ENCODE results near the gene SLC22A5. TPM values are rescaled to one million over a fixed set of nuclear protein-coding genes. Genes with fewer than 3 reads are reported as not detected.

The SLC22A5 gene
- total RNA-seq (16.3 and 20.8 TPM in 2 replicates), polyA plus RNA-seq (14.7 and 18.6 TPM in 2 replicates)

DNA sequence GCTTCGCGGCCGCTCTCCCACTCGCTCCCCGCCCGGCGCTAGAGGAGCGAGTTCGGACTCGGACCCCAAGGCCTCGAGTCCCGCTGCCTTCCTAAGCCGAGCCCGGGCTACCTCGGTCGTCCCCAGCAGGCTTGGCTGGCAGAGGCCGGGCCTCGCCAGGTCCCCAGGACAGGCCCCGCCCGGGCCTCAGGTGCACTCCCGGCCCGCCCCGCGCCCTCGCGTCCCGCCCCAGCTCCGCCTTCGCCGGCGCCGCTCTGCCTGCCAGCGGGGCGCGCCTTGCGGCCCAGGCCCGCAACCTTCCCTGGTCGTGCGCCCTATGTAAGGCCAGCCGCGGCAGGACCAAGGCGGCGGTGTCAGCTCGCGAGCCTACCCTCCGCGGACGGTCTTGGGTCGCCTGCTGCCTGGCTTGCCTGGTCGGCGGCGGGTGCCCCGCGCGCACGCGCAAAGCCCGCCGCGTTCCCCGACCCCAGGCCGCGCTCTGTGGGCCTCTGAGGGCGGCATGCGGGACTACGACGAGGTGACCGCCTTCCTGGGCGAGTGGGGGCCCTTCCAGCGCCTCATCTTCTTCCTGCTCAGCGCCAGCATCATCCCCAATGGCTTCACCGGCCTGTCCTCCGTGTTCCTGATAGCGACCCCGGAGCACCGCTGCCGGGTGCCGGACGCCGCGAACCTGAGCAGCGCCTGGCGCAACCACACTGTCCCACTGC lies at the start of gene SLC22A5:
SLC22A5 (plus strand) TSS at position 237 of the 707 bp plus-strand sequence; CDS start at position 500, 263 bp downstream.
- no peaks in the 10 kb centered on the region for H3K9me2 ChIP-seq (replicated peaks; ENCODE audit: insufficient read depth)
- no peaks in the 10 kb centered on the region for H3K9me3 ChIP-seq (ENCODE audit: low read depth)
- H3K79me2 ChIP-seq: peaks cover 60% of the 10 kb centered on the region
- peaks cover 5% of the 10 kb centered on the region for H4K20me1 ChIP-seq (ENCODE audit: insufficient read depth, poor library complexity, severe bottlenecking)
- WGBS (ENCODE audit: low lambda C conversion rate, missing lambda C conversion rate): under 1% methylated on average over 49 of the region's 83 CpGs
- DNase-seq (ENCODE audit: low spot score): peak; percentile 93
- H3K4me1 ChIP-seq (ENCODE audit: insufficient read depth): peaks cover 23% of the 10 kb centered on the region
- H3K4me2 ChIP-seq: peak within 1 kb of the TSS; percentile 96
- peak within 1 kb of the TSS; percentile 91 for H3K4me3 ChIP-seq
- peak within 1 kb of the TSS; percentile 99 for H3K27ac ChIP-seq
- TF ChIP-seq, protein P1, sequence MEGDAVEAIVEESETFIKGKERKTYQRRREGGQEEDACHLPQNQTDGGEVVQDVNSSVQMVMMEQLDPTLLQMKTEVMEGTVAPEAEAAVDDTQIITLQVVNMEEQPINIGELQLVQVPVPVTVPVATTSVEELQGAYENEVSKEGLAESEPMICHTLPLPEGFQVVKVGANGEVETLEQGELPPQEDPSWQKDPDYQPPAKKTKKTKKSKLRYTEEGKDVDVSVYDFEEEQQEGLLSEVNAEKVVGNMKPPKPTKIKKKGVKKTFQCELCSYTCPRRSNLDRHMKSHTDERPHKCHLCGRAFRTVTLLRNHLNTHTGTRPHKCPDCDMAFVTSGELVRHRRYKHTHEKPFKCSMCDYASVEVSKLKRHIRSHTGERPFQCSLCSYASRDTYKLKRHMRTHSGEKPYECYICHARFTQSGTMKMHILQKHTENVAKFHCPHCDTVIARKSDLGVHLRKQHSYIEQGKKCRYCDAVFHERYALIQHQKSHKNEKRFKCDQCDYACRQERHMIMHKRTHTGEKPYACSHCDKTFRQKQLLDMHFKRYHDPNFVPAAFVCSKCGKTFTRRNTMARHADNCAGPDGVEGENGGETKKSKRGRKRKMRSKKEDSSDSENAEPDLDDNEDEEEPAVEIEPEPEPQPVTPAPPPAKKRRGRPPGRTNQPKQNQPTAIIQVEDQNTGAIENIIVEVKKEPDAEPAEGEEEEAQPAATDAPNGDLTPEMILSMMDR (IDR thresholded peaks at IDR 0.05; ENCODE audit: poor library complexity): no peak
- TF ChIP-seq EZH2 (IDR thresholded peaks at IDR 0.05; ENCODE audit: borderline replicate concordance) (no peak), EZH2phosphoT487 (IDR thresholded peaks at IDR 0.05; ENCODE audit: low read depth, severe bottlenecking, unreplicated experiment) (no peak)
- no peaks in the 10 kb centered on the region for H3K27me3 ChIP-seq
- H2AFZ ChIP-seq: peak within 1 kb of the TSS; percentile 89
- no peaks in the 10 kb centered on the region for H3K36me3 ChIP-seq (replicated peaks; ENCODE audit: insufficient read depth, low read depth)

DNA sequence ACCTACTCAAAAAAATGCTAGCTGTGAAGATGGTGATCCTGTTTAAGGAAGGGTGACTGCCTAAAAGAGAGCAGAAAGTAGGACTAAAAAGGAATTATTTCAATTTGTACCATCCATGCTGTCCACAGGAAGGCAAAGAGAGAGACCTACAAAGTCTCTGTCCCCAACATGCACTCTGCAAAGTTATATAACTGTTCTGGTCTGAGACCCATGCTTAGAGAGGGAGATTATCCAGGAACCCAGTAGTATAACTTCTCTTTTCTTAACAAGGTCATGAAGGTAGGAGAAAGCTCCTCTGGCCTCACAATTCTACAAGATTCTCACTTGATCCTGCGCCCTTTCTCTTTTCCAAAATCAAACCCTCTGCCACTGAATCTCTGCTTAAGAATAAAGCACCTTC lies 49.5 kb upstream of the SLC22A5 start:
- Histone ChIP-seq H3K79me2 (no peaks in the 10 kb centered on the region), H3K36me3 (replicated peaks; ENCODE audit: insufficient read depth, low read depth) (no peaks in the 10 kb centered on the region), H3K9me3 (ENCODE audit: low read depth) (no peaks in the 10 kb centered on the region), H3K4me1 (ENCODE audit: insufficient read depth) (no peaks in the 10 kb centered on the region), H4K20me1 (ENCODE audit: insufficient read depth, poor library complexity, severe bottlenecking) (no peaks in the 10 kb centered on the region), H3K4me3 (no peak overlapping the region), H3K27ac (no peak overlapping the region), H3K4me2 (no peak overlapping the region), H2AFZ (no peak overlapping the region), H3K9me2 (replicated peaks; ENCODE audit: insufficient read depth) (no peaks in the 10 kb centered on the region), H3K27me3 (no peaks in the 10 kb centered on the region)
- DNase-seq (ENCODE audit: low spot score): no peak
- TF ChIP-seq, protein P1 (IDR thresholded peaks at IDR 0.05; ENCODE audit: poor library complexity): no peak
- no peak for TF ChIP-seq EZH2phosphoT487 (IDR thresholded peaks at IDR 0.05; ENCODE audit: low read depth, severe bottlenecking, unreplicated experiment)
- no peak for TF ChIP-seq EZH2 (IDR thresholded peaks at IDR 0.05; ENCODE audit: borderline replicate concordance)
- 100% methylated on average over 1 of the region's 1 CpG for whole genome bisulfite sequencing (ENCODE audit: low lambda C conversion rate, missing lambda C conversion rate)

DNA sequence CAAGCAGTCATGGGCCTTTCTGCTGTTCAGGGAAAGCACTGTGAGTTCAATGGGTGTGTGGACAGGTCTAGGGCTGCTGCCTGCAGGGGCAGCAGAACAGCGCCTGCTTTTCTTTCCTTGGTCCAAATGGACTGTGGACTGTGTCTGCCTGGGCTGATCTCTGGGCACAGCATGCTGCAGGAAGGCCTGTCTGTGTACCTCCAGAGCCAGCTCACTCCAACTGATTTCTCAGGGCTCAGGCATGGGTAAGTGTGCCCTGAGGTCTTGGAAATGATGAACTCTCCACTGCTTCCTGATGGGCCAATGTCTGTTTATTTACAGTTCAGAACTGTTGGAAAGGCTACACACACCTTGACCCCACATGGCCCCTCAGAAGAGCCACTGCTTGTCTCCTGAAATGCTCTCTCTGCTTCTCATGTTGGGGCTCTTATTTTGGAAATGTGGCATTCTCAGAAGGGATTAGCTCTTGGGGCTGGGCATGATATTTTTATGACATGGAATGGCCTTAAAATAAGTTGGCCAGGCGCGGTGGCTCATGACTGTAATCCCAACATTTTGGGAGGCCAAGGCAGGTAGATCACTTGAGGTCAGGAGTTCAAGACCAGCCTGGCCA lies 48.3 kb upstream of the SLC22A5 start:
- Histone ChIP-seq H2AFZ (no peak overlapping the region), H3K4me1 (ENCODE audit: insufficient read depth) (no peaks in the 10 kb centered on the region), H3K9me3 (ENCODE audit: low read depth) (no peaks in the 10 kb centered on the region), H3K36me3 (replicated peaks; ENCODE audit: insufficient read depth, low read depth) (no peaks in the 10 kb centered on the region), H3K27me3 (no peaks in the 10 kb centered on the region), H3K27ac (no peak overlapping the region), H3K4me3 (no peak overlapping the region), H3K9me2 (replicated peaks; ENCODE audit: insufficient read depth) (no peaks in the 10 kb centered on the region), H3K79me2 (no peaks in the 10 kb centered on the region), H4K20me1 (ENCODE audit: insufficient read depth, poor library complexity, severe bottlenecking) (no peaks in the 10 kb centered on the region), H3K4me2 (no peak overlapping the region)
- WGBS (ENCODE audit: low lambda C conversion rate, missing lambda C conversion rate): 95% methylated on average over 3 of the region's 3 CpGs
- no peak for DNase-seq (ENCODE audit: low spot score)
- TF ChIP-seq EZH2phosphoT487 (IDR thresholded peaks at IDR 0.05; ENCODE audit: low read depth, severe bottlenecking, unreplicated experiment): no peak
- TF ChIP-seq, protein P1 (IDR thresholded peaks at IDR 0.05; ENCODE audit: poor library complexity): no peak
- TF ChIP-seq EZH2 (IDR thresholded peaks at IDR 0.05; ENCODE audit: borderline replicate concordance): no peak

All from hepatocyte (in vitro differentiated cells).